CD14-positive monocyte (primary cell): ENCODE measurements around the gene MAVS. TPM values are rescaled to one million over a fixed set of nuclear protein-coding genes. Genes with fewer than 3 reads are reported as not detected.

Source experiments
- DNase-seq, 3 donors: peaks; one replicate each; pipeline ENCODE4 v3.0.0-alpha.2; 2011 to 2022
- H2AFZ ChIP-seq: 2 replicates; pipeline ENCODE4 v1.6.0; 2012; ENCODE audit warnings: mild to moderate bottlenecking, low read depth, low read length, inconsistent platforms; ENCODE audit not compliant: insufficient read depth, poor library complexity, severe bottlenecking
- H3K27ac ChIP-seq, 2 donors: 1 replicate in 1 of 2; 2 replicates in 1 of 2; pipeline ENCODE4 v1.5.1; 2012 to 2013; ENCODE audit warnings: low read length in 2 of 2, control low read depth in 1 of 2, inconsistent platforms in 1 of 2, low read depth in 1 of 2, mild to moderate bottlenecking in 1 of 2
- H3K27me3 ChIP-seq, 2 donors: one replicate each; pipeline versions ENCODE4 v1.6.0 to v1.6.1; 2011 to 2013; ENCODE audit warnings: low read length in 2 of 2; ENCODE audit not compliant: control insufficient read depth in 2 of 2, insufficient read depth in 2 of 2
- H3K36me3 ChIP-seq, 2 donors: replicated peaks in 1 of 2; 1 replicate in 1 of 2; 2 replicates in 1 of 2; pipeline versions ENCODE4 v1.5.1 to v1.6.1; 2012 to 2013; ENCODE audit warnings: low read length in 2 of 2, control low read depth in 1 of 2, inconsistent platforms in 1 of 2, mild to moderate bottlenecking in 1 of 2; ENCODE audit not compliant: insufficient read depth in 2 of 2, control insufficient read depth in 1 of 2
- H3K4me1 ChIP-seq, 2 donors: 1 replicate in 1 of 2; 2 replicates in 1 of 2; pipeline versions ENCODE4 v1.5.1 to v1.6.1; 2012 to 2013; ENCODE audit warnings: low read length in 2 of 2, control low read depth in 1 of 2, inconsistent platforms in 1 of 2, mild to moderate bottlenecking in 1 of 2, moderate library complexity in 1 of 2; ENCODE audit not compliant: insufficient read depth in 2 of 2, control insufficient read depth in 1 of 2
- H3K4me2 ChIP-seq: replicated peaks from 2 replicates; pipeline ENCODE3; 2012; ENCODE audit warnings: low read length, moderate library complexity, mild to moderate bottlenecking; ENCODE audit not compliant: poor library complexity, severe bottlenecking; ENCODE audit errors: extremely low read depth
- H3K4me3 ChIP-seq, 3 experiments: fragments of 200-600 bp in 1 of 3; sonication (generic) in 1 of 3; replicated peaks in 1 of 3; 1 replicate in 2 of 3; 2 replicates in 1 of 3; pipeline ENCODE4 v1.5.1; 2011 to 2013; ENCODE audit warnings: low read length in 3 of 3, mild to moderate bottlenecking in 3 of 3, control low read depth in 2 of 3, low read depth in 2 of 3, inconsistent platforms in 1 of 3, moderate library complexity in 1 of 3
- H3K79me2 ChIP-seq: 2 replicates; pipeline ENCODE4 v1.6.0; 2012; ENCODE audit warnings: mild to moderate bottlenecking, control low read depth, inconsistent platforms, low read length, moderate library complexity; ENCODE audit not compliant: insufficient read depth
- H3K9ac ChIP-seq: 2 replicates; pipeline ENCODE4 v1.6.0; 2017; ENCODE audit warnings: low read length, mild to moderate bottlenecking; ENCODE audit not compliant: insufficient read depth, poor library complexity, severe bottlenecking
- H3K9me3 ChIP-seq, 2 donors: replicated peaks in 1 of 2; 1 replicate in 1 of 2; 2 replicates in 1 of 2; pipeline versions ENCODE4 v1.5.1 to v1.6.1; 2012 to 2013; ENCODE audit warnings: low read length in 2 of 2, control low read depth in 1 of 2; ENCODE audit not compliant: control insufficient read depth in 1 of 2, insufficient read depth in 1 of 2
- H4K20me1 ChIP-seq: 2 replicates; pipeline ENCODE4 v1.6.0; 2012; ENCODE audit warnings: mild to moderate bottlenecking, low read length, control low read depth, moderate library complexity; ENCODE audit not compliant: insufficient read depth
- H3K27ac Mint-ChIP-seq, 7 donors: one replicate each; pipeline ENCODE4 v1.8.0; 2020; ENCODE audit warnings: mild to moderate bottlenecking in 7 of 7, mixed read lengths in 7 of 7, moderate library complexity in 6 of 7, inconsistent platforms in 2 of 7
- H3K27me3 Mint-ChIP-seq, 3 donors: one replicate each; pipeline ENCODE4 v1.8.0; 2021 to 2022; ENCODE audit warnings: low read depth in 3 of 3, mild to moderate bottlenecking in 3 of 3, mixed read lengths in 3 of 3, moderate library complexity in 3 of 3, inconsistent platforms in 1 of 3
- H3K36me3 Mint-ChIP-seq, 2 donors: one replicate each; pipeline ENCODE4 v1.8.0; 2020; ENCODE audit warnings: mixed read lengths in 2 of 2, inconsistent platforms in 1 of 2, mild to moderate bottlenecking in 1 of 2
- H3K4me1 Mint-ChIP-seq: one replicate; pipeline ENCODE4 v1.8.0; 2020; ENCODE audit warnings: mild to moderate bottlenecking, mixed read lengths
- H3K4me3 Mint-ChIP-seq, 2 donors: one replicate each; pipeline ENCODE4 v1.8.0; 2020; ENCODE audit warnings: mild to moderate bottlenecking in 2 of 2, mixed read lengths in 2 of 2, moderate library complexity in 1 of 2
- H3K9me3 Mint-ChIP-seq, 7 donors: one replicate each; pipeline ENCODE4 v1.8.0; 2020 to 2022; ENCODE audit warnings: mixed read lengths in 7 of 7, mild to moderate bottlenecking in 6 of 7, moderate library complexity in 6 of 7, inconsistent platforms in 2 of 7
- CTCF ChIP-seq: fragments of 200-600 bp; IDR thresholded peaks from one replicate; pipeline ENCODE4 v1.8.0; 2022; ENCODE audit warnings: antibody characterized with exemption, mild to moderate bottlenecking
- WGBS: methylation state at CpG from one replicate; pipeline ENCODE4 v1.1.5; 2013; ENCODE audit warnings: missing lambda C conversion rate; ENCODE audit not compliant: insufficient coverage; 5-methylcytosine and 5-hydroxymethylcytosine counted together
- intact Hi-C, 2 donors: fragments of 100-400 bp; cut with micrococcal nuclease; formaldehyde crosslinking; loops; one replicate each; pipeline versions ENCODE4 v1.15.0 to v1.15.1; 2023
- polyA plus RNA-seq, 3 donors: library from polyadenylated mRNA; depleted of rRNA in 1 of 3; unstranded in 2 of 3; stranded (reverse) in 1 of 3; fragments of 300-500 nt in 2 of 3; fragments of >200 nt in 1 of 3; fragmentation: Illumina TruSeq in 2 of 3; gene quantifications; 1 replicate in 2 of 3; 2 replicates in 1 of 3; pipeline ENCODE4 v1.2.3, GENCODE V29; 2012 to 2021

MAVS gene
- polyA plus RNA-seq, 3 donors, result 1.8 to 16.6 (median 3.2) TPM

- intact Hi-C loops, result no loop called here
- Histone ChIP-seq H3K9ac (no peak overlapping the region), H3K27me3 (no peaks in the 10 kb centered on the region), H3K4me2 (no peak overlapping the region), H2AFZ (no peak overlapping the region), H3K4me3 (no peak overlapping the region), H3K27ac (no peak overlapping the region), H3K9me3 (no peaks in the 10 kb centered on the region), H3K4me1 (peaks cover 60 to 79% of the 10 kb centered on the region in 2 donors), H3K36me3 (peaks cover 10 to 62% of the 10 kb centered on the region in 2 donors), H3K79me2 (peaks cover 39% of the 10 kb centered on the region), H4K20me1 (no peaks in the 10 kb centered on the region)
- no peak for DNase-seq
- H3K27me3 Mint-ChIP-seq, result peaks cover 0 to 4% (median 0%) of the 10 kb centered on the region in 3 donors
- no peak overlapping the region for H3K27ac Mint-ChIP-seq
- H3K4me1 Mint-ChIP-seq, result peaks cover 70% of the 10 kb centered on the region
- H3K9me3 Mint-ChIP-seq, result no peaks in the 10 kb centered on the region
- peaks cover 39 to 55% of the 10 kb centered on the region in 2 donors for H3K36me3 Mint-ChIP-seq
- H3K4me3 Mint-ChIP-seq, result no peak overlapping the region
- WGBS, result 97% methylated on average over 13 of the region's 13 CpGs
- no peak for TF ChIP-seq CTCF
Observed at GRCh38 chr20:3801846-3802245, 44.8 kb upstream of the MAVS start.

- peaks cover 31% of the 10 kb centered on the region for H3K79me2 ChIP-seq
- H3K9ac ChIP-seq, result no peak overlapping the region
- H3K27me3 ChIP-seq, result no peaks in the 10 kb centered on the region
- Mint-ChIP-seq H3K27ac (peak overlapping the region; percentile 31 to 81 (median 66)), H3K4me1 (peaks cover 70% of the 10 kb centered on the region), H3K27me3 (peaks cover 0 to 4% (median 0%) of the 10 kb centered on the region in 3 donors), H3K36me3 (peaks cover 37 to 55% of the 10 kb centered on the region in 2 donors), H3K9me3 (peaks cover 0 to 2% (median 0%) of the 10 kb centered on the region in 7 donors), H3K4me3 (peak overlapping the region in 1 of 2 donors; percentile 63)
- no peak overlapping the region for H2AFZ ChIP-seq
- DNase-seq, result no peak
- H3K9me3 ChIP-seq, result no peaks in the 10 kb centered on the region
- H3K4me3 ChIP-seq, result no peak overlapping the region
- H3K36me3 ChIP-seq, result peaks cover 10 to 62% of the 10 kb centered on the region in 2 donors
- no peak overlapping the region for H3K4me2 ChIP-seq
- H3K27ac ChIP-seq, result peak overlapping the region in 1 of 2 donors; percentile 39
- peaks cover 60 to 79% of the 10 kb centered on the region in 2 donors for H3K4me1 ChIP-seq
- TF ChIP-seq CTCF, result no peak
- WGBS, result 62% methylated on average over 7 of the region's 11 CpGs
- H4K20me1 ChIP-seq, result no peaks in the 10 kb centered on the region
- intact Hi-C loops, result no loop called here
Observed at GRCh38 chr20:3802524-3803239, 44.0 kb upstream of the MAVS start.
